Upper lobe of left lung (tissue), 6 donors: ENCODE measurements around the gene KRTAP6-1. TPM values are rescaled to one million over a fixed set of nuclear protein-coding genes. Genes with fewer than 3 reads are reported as not detected.

ENCODE experiments used
- ATAC-seq, 2 donors: fragments of 200-7000 bp; cut with Tn5 transposase; one replicate each; pipeline ENCODE4 v1.9.1; 2022; ENCODE audit warnings: mild to moderate bottlenecking in 2 of 2, moderate library complexity in 2 of 2; ENCODE audit not compliant: low FRiP score in 2 of 2
- DNase-seq, 2 donors: peaks; one replicate each; pipeline ENCODE4 v3.0.0-alpha.2; 2019 to 2020
- H3K27ac ChIP-seq, 4 donors: fragments of 200-600 bp; sonication (generic); one replicate each; pipeline ENCODE4 v1.5.1; 2016 to 2019
- H3K27me3 ChIP-seq, 4 donors: fragments of 200-600 bp; sonication (generic); one replicate each; pipeline ENCODE4 v1.5.1; 2017 to 2019
- H3K36me3 ChIP-seq, 4 donors: fragments of 200-600 bp; sonication (generic); one replicate each; pipeline ENCODE4 v1.5.1; 2016 to 2019
- H3K4me1 ChIP-seq, 4 donors: fragments of 200-600 bp; sonication (generic); one replicate each; pipeline ENCODE4 v1.5.1; 2018 to 2019
- H3K4me3 ChIP-seq, 4 donors: fragments of 200-600 bp; sonication (generic); one replicate each; pipeline ENCODE4 v1.5.1; 2017 to 2019; ENCODE audit warnings: mild to moderate bottlenecking in 2 of 4, moderate library complexity in 1 of 4
- H3K9me3 ChIP-seq, 4 donors: fragments of 200-600 bp; sonication (generic); one replicate each; pipeline ENCODE4 v1.5.1; 2018 to 2019
- EP300 ChIP-seq, 4 donors: sonication (generic); formaldehyde crosslinking; IDR thresholded peaks; one replicate each; pipeline ENCODE4 v1.5.1; 2017; ENCODE audit warnings: antibody characterized with exemption in 4 of 4, control low read depth in 2 of 4
- WGBS, 2 donors: methylation state at CpG; one replicate each; pipeline ENCODE4 v1.1.5; 2017 to 2018; 5-methylcytosine and 5-hydroxymethylcytosine counted together
- small RNA-seq, 4 donors: library from RNA; depleted of rRNA; stranded (forward); fragments of <200 nt; gene quantifications; one replicate each; pipeline ENCODE3, GENCODE V24; 2016
- total RNA-seq, 6 donors: library from RNA; depleted of rRNA in 4 of 6; stranded (reverse); fragments of >200 nt in 4 of 6; gene quantifications; one replicate each; pipeline versions ENCODE4 v1.1.0 to v1.2.1, GENCODE V29; 2016 to 2021
- donor health status: DM: no; HTN: no; CAD: no; lungs with moderate emphysema.
- donor health status: DM: no; HTN: yes; CAD: no; lungs with severe emphysema.

The KRTAP6-1 gene
- total RNA-seq, 6 donors from 2014 or later = not detected

DNA sequence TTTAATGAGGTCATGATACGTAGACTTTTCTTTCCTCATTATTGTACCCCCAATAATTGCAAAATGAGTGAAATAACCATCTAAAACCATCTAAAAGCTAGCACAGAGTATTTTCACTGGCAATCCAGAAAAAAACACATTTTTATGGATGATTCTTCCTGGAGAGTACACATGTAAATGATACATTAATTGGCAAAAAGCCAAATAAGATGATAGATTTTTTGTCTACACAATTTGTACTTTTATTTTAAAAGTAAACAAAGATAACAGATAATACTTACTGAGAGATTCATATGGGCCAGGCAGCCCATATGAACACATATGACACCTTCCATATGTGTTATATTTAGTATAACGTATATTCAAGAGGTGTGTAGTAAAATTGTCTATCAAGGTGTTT, 50.1 kb downstream of the KRTAP6-1 start:
- 81 to 85% methylated on average over 2 of the region's 2 CpGs for WGBS, 2 donors
- no peak for TF ChIP-seq EP300 (IDR thresholded peaks at IDR 0.05)
- ATAC-seq = no peak
- Histone ChIP-seq H3K36me3 (no peaks in the 10 kb centered on the region), H3K4me1 (no peaks in the 10 kb centered on the region), H3K27ac (no peak overlapping the region), H3K4me3 (no peak overlapping the region), H3K27me3 (no peaks in the 10 kb centered on the region), H3K9me3 (no peaks in the 10 kb centered on the region)
- DNase-seq = no peak

Small RNA genes lying within 50 kb of the gene (small RNA-seq; reads per million reads assigned to genes)
- gene KRTAP20-1 = 0 reads per million in 4 donors
- 0 reads per million in 4 donors for gene KRTAP20-3
- 0 reads per million in 4 donors for gene KRTAP20-4
- gene KRTAP22-1 = 0 reads per million in 4 donors
- gene KRTAP22-2 = 0 reads per million in 4 donors

Other genes with a start within 250 kb of the KRTAP6-1 start
- gene KRTAP13-2, start 241.7 kb downstream of the KRTAP6-1 start, total RNA-seq = not detected
- gene KRTAP13-1, start 217.9 kb downstream of the KRTAP6-1 start, total RNA-seq = not detected
- gene KRTAP13-3, start 188.0 kb downstream of the KRTAP6-1 start, total RNA-seq = not detected
- gene KRTAP13-4, start 183.7 kb downstream of the KRTAP6-1 start, total RNA-seq = not detected
- gene KRTAP15-1, start 173.7 kb downstream of the KRTAP6-1 start, total RNA-seq = not detected
- not detected for gene KRTAP19-1, start 133.6 kb downstream of the KRTAP6-1 start, total RNA-seq
- not detected for gene KRTAP19-2, start 126.5 kb downstream of the KRTAP6-1 start, total RNA-seq
- not detected for gene KRTAP19-3, start 121.9 kb downstream of the KRTAP6-1 start, total RNA-seq
- not detected for gene KRTAP19-4, start 116.8 kb downstream of the KRTAP6-1 start, total RNA-seq
- gene KRTAP19-5, start 111.8 kb downstream of the KRTAP6-1 start, total RNA-seq = not detected
- gene KRTAP19-6, start 72.1 kb downstream of the KRTAP6-1 start, total RNA-seq = not detected
- gene KRTAP19-7, start 52.6 kb downstream of the KRTAP6-1 start, total RNA-seq = not detected
- not detected for gene KRTAP22-2, start 23.5 kb downstream of the KRTAP6-1 start, total RNA-seq
- gene KRTAP6-3, start 21.5 kb downstream of the KRTAP6-1 start, total RNA-seq = not detected
- not detected for gene KRTAP6-2, start 15.0 kb downstream of the KRTAP6-1 start, total RNA-seq
- gene KRTAP22-1, start 12.8 kb downstream of the KRTAP6-1 start, total RNA-seq = not detected
- gene KRTAP20-1, start 2.5 kb upstream of the KRTAP6-1 start, total RNA-seq = not detected
- not detected for gene KRTAP20-4, start 6.7 kb upstream of the KRTAP6-1 start, total RNA-seq
- not detected for gene KRTAP20-2, start 21.3 kb upstream of the KRTAP6-1 start, total RNA-seq
- not detected for gene KRTAP20-3, start 28.9 kb upstream of the KRTAP6-1 start, total RNA-seq
- not detected for gene KRTAP21-3, start 104.8 kb upstream of the KRTAP6-1 start, total RNA-seq
- not detected for gene KRTAP21-2, start 133.3 kb upstream of the KRTAP6-1 start, total RNA-seq
- not detected for gene KRTAP21-1, start 141.5 kb upstream of the KRTAP6-1 start, total RNA-seq
- gene KRTAP8-1, start 199.3 kb upstream of the KRTAP6-1 start, total RNA-seq = not detected
- not detected for gene KRTAP7-1, start 215.8 kb upstream of the KRTAP6-1 start, total RNA-seq